Hematopoietic multipotent progenitor cell treated with erythropoietin and hydrocortisone succinate and interleukin-3 and kit ligand, for 4 days (in vitro differentiated cells): Measurements from ENCODE around the gene CAMK4.
"Not testable (repeated sequence)": the region's sequence is repeated elsewhere in the genome, so short reads cannot be mapped to it uniquely, and the experiment has no call there.

Experiments
- DNase-seq: peaks from one replicate; pipeline ENCODE4 v3.0.0-alpha.2; 2015

CAMK4 gene

GRCh38 chr5:111386832-111387162 is 162.6 kb downstream of the CAMK4 start:
- no peak for DNase-seq

GRCh38 chr5:111387361-111387760 is 163.2 kb downstream of the CAMK4 start:
- DNase-seq, result no peak

GRCh38 chr5:111389390-111390082 is 165.4 kb downstream of the CAMK4 start:
- no peak for DNase-seq

GRCh38 chr5:111392181-111392580 is 168.0 kb downstream of the CAMK4 start:
- DNase-seq, result no peak

GRCh38 chr5:111394586-111394985 is 170.4 kb downstream of the CAMK4 start:
- no peak for DNase-seq

GRCh38 chr5:111398013-111398412 is 173.8 kb downstream of the CAMK4 start:
- no peak for DNase-seq

GRCh38 chr5:111399113-111399512 is 174.9 kb downstream of the CAMK4 start:
- no peak for DNase-seq

- no peak for DNase-seq
These were observed 177.7 kb downstream of the CAMK4 start for GRCh38 chr5:111401906-111402305.

- no peak for DNase-seq
These were observed 180.1 kb downstream of the CAMK4 start for GRCh38 chr5:111404270-111404769.

GRCh38 chr5:111407562-111407961 is 183.4 kb downstream of the CAMK4 start:
- DNase-seq, result no peak

GRCh38 chr5:111408817-111409216 is 184.6 kb downstream of the CAMK4 start:
- DNase-seq, result no peak

- not testable (repeated sequence) for DNase-seq
These were observed 185.1 kb downstream of the CAMK4 start for GRCh38 chr5:111409266-111409665.

GRCh38 chr5:111410067-111410466 is 185.9 kb downstream of the CAMK4 start:
- DNase-seq, result not testable (repeated sequence)

GRCh38 chr5:111411301-111411700 is 187.1 kb downstream of the CAMK4 start:
- DNase-seq, result no peak

GRCh38 chr5:111412593-111412992 is 188.4 kb downstream of the CAMK4 start:
- no peak for DNase-seq

GRCh38 chr5:111415053-111415452 is 190.9 kb downstream of the CAMK4 start:
- no peak for DNase-seq

GRCh38 chr5:111422245-111422644 is 198.1 kb downstream of the CAMK4 start:
- DNase-seq, result no peak

- no peak for DNase-seq
These were observed 198.8 kb downstream of the CAMK4 start for GRCh38 chr5:111422747-111423720.

GRCh38 chr5:111425205-111425604 is 201.0 kb downstream of the CAMK4 start:
- DNase-seq, result no peak

- no peak for DNase-seq
These were observed 203.6 kb downstream of the CAMK4 start for GRCh38 chr5:111427762-111428161.

GRCh38 chr5:111432883-111433536 is 208.8 kb downstream of the CAMK4 start:
- DNase-seq, result no peak

GRCh38 chr5:111434800-111435199 is 210.6 kb downstream of the CAMK4 start:
- no peak for DNase-seq

- DNase-seq, result no peak
These were observed 215.4 kb downstream of the CAMK4 start for GRCh38 chr5:111439473-111440075.
